Spleen (tissue), 11 donors: ENCODE results near the gene USP15. TPM values are rescaled to one million over a fixed set of nuclear protein-coding genes. Genes with fewer than 3 reads are reported as not detected.

Experiments
- DNase-seq: peaks from one replicate; pipeline ENCODE4 v3.0.0-alpha.2; 2020
- H3K27ac ChIP-seq, 8 donors: fragments of 200-600 bp; sonication (generic) in 7 of 8; 1 replicate in 4 of 8; 2 replicates in 4 of 8; pipeline versions ENCODE4 v1.5.0 to v1.8.0; 2016 to 2021; ENCODE audit warnings: inconsistent platforms in 4 of 8, mild to moderate bottlenecking in 4 of 8, moderate library complexity in 1 of 8
- H3K27me3 ChIP-seq, 7 donors: fragments of 200-600 bp; sonication (generic) in 6 of 7; replicated peaks in 1 of 7; 1 replicate in 4 of 7; 2 replicates in 3 of 7; pipeline versions ENCODE4 v1.5.0 to v1.8.0; 2016 to 2021; ENCODE audit warnings: inconsistent platforms in 3 of 7, mild to moderate bottlenecking in 1 of 7
- H3K36me3 ChIP-seq, 6 donors: fragments of 200-600 bp; sonication (generic) in 5 of 6; 1 replicate in 4 of 6; 2 replicates in 2 of 6; pipeline versions ENCODE4 v1.5.0 to v1.8.0; 2016 to 2021; ENCODE audit warnings: inconsistent platforms in 2 of 6
- H3K4me1 ChIP-seq, 6 donors: fragments of 200-600 bp; sonication (generic) in 5 of 6; 1 replicate in 3 of 6; 2 replicates in 3 of 6; pipeline versions ENCODE4 v1.5.0 to v1.8.0; 2016 to 2021; ENCODE audit warnings: inconsistent platforms in 3 of 6
- H3K4me3 ChIP-seq, 8 donors: fragments of 200-600 bp; sonication (generic) in 7 of 8; 1 replicate in 4 of 8; 2 replicates in 4 of 8; pipeline versions ENCODE4 v1.5.0 to v1.8.0; 2016 to 2021; ENCODE audit warnings: inconsistent platforms in 4 of 8, mild to moderate bottlenecking in 4 of 8, moderate library complexity in 2 of 8
- H3K9me3 ChIP-seq, 8 donors: fragments of 200-600 bp; sonication (generic) in 7 of 8; 1 replicate in 4 of 8; 2 replicates in 4 of 8; pipeline versions ENCODE4 v1.5.0 to v1.8.0; 2016 to 2021; ENCODE audit warnings: inconsistent platforms in 4 of 8
- POLR2A ChIP-seq, 3 donors: fragments of 450-650 bp; IDR thresholded peaks; one replicate each; pipeline ENCODE4 v1.5.1; 2017; ENCODE audit warnings: antibody characterized with exemption in 3 of 3, mild to moderate bottlenecking in 1 of 3
- POLR2AphosphoS5 ChIP-seq, 3 donors: sonication (generic); formaldehyde crosslinking; IDR thresholded peaks; one replicate each; pipeline ENCODE4 v1.5.1; 2017; ENCODE audit warnings: antibody characterized with exemption in 3 of 3
- WGBS, 5 donors: extraction: QIAGEN DNeasy Blood & Tissue Kit in 3 of 5; methylation state at CpG; one replicate each; pipeline versions ENCODE4 v1.1.5 to v1.1.7; 2013 to 2018; 5-methylcytosine and 5-hydroxymethylcytosine counted together
- intact Hi-C: fragments of 100-400 bp; cut with DNase I; formaldehyde crosslinking; loops from one replicate; pipeline ENCODE4 v1.15.0; 2023; ENCODE audit warnings: low total_unique reads
- polyA plus RNA-seq, 3 donors: library from polyadenylated mRNA; stranded (reverse); fragments of 200-250 nt; gene quantifications; one replicate each; pipeline ENCODE4 v1.2.1, GENCODE V29; 2013
- total RNA-seq, 7 donors: library from RNA; depleted of rRNA in 3 of 7; stranded (reverse); fragments of >200 nt in 3 of 7; fragmentation: NEBNext Ultra II Directional in 4 of 7; extraction: Animal tissue kit (Norgen Biotek cat#: 25700) in 4 of 7; gene quantifications; one replicate each; pipeline versions ENCODE4 v1.1.0 to v1.2.1, GENCODE V29; 2016 to 2021
- TF ChIP-seq, protein P1 (sequence below), 11 experiments: fragments of 200-600 bp in 7 of 11; fragments of 450-650 bp in 4 of 11; sonication (generic) in 4 of 11; IDR thresholded peaks in 8 of 11; conservative IDR thresholded peaks in 3 of 11; 1 replicate in 7 of 11; 2 replicates in 4 of 11; pipeline versions ENCODE4 v1.4.0 to v1.8.0; 2016 to 2021; ENCODE audit warnings: antibody characterized with exemption in 11 of 11, inconsistent platforms in 4 of 11, mild to moderate bottlenecking in 1 of 11
- donor health status: healthy with polysubstance abuse.
- donor health status: DM: no; HTN: no; CAD: no; lungs with moderate emphysema.
- donor health status: DM: no; HTN: no; CAD: no.
- donor health status: Bipolar disorder and iron deficiency.
- donor health status: healthy.
- donor health status: DM: no; HTN: no; CAD: no.
- donor health status: DM: yes; HTN: yes; CAD: no.

Gene USP15
- total and polyA plus RNA-seq, 10 donors: 65.3 to 288 (median 162) TPM

DNA sequence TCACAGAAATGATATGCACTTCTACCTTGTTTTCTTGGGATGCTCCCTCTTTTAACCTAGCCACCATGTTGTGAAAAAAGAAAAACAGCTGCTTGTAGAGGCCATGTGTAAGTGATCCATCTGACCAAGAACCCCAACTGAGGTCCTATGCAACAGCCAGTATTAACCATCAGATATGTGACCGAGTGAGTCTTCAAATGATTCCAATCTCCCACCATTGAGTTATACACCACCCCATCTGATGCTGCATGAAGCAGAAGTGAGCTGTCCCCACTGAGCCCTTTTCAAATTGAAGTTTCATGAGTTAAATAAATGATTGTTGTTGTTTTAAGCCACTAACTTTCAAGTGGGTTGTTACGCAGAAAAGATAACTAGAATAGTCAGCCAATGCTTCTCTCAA is 20.6 kb upstream of the USP15 start:
- Histone ChIP-seq H3K27me3 (no peaks in the 10 kb centered on the region), H3K27ac (no peak overlapping the region), H3K9me3 (peaks cover 0 to 18% (median 13%) of the 10 kb centered on the region in 8 donors), H3K36me3 (no peaks in the 10 kb centered on the region), H3K4me3 (no peak overlapping the region), H3K4me1 (no peaks in the 10 kb centered on the region)
- intact Hi-C loops: no loop called here
- 91 to 97% (median 95%) methylated on average over 2 of the region's 2 CpGs for WGBS, 5 donors
- no peak for DNase-seq
- no peak for TF ChIP-seq POLR2A (IDR thresholded peaks at IDR 0.05)
- TF ChIP-seq POLR2AphosphoS5 (IDR thresholded peaks at IDR 0.05): no peak
- TF ChIP-seq, protein P1, sequence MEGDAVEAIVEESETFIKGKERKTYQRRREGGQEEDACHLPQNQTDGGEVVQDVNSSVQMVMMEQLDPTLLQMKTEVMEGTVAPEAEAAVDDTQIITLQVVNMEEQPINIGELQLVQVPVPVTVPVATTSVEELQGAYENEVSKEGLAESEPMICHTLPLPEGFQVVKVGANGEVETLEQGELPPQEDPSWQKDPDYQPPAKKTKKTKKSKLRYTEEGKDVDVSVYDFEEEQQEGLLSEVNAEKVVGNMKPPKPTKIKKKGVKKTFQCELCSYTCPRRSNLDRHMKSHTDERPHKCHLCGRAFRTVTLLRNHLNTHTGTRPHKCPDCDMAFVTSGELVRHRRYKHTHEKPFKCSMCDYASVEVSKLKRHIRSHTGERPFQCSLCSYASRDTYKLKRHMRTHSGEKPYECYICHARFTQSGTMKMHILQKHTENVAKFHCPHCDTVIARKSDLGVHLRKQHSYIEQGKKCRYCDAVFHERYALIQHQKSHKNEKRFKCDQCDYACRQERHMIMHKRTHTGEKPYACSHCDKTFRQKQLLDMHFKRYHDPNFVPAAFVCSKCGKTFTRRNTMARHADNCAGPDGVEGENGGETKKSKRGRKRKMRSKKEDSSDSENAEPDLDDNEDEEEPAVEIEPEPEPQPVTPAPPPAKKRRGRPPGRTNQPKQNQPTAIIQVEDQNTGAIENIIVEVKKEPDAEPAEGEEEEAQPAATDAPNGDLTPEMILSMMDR (IDR thresholded peaks at IDR 0.05 in 8 of 11, conservative IDR thresholded peaks at IDR 0.05 in 3 of 11): no peak

DNA sequence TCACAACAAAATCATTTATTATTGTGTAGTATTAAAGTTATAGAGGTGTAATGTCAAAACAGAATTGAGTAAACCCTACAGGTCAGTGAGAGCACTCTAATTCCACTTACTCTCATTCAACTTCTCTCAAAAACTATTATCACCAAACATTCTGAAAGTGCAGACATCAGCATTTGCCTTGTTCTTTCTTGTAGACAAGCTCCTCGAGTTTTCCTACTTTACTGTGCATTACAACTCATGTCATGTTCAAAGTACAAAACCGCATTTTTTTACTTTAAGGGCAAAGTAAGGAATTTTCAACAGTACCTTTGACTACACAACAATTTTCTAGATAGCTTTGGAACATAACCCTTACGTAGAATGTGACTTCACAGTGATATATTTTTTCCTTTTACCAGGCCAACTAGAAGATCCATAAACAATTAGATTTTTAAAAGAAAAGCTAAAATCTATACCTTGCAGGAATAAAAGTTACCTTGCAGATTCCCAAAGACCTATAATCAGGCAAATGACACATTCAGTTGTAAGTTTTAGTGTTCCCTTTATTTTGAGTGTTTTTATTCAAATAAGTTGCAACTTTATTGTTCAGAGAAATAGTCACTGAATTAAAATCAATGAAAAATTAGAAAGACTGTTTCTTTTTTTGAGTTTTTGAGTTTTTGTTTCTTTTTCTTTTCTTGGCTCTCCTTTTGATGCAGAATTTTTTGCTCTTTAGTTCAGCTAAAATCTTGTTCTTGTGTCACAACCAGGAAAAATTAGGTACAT is 12.7 kb upstream of the USP15 start:
- no peaks in the 10 kb centered on the region for H3K9me3 ChIP-seq
- intact Hi-C loops: no loop called here
- no peaks in the 10 kb centered on the region for H3K27me3 ChIP-seq
- peaks cover 0 to 34% (median 12%) of the 10 kb centered on the region in 6 donors for H3K4me1 ChIP-seq
- TF ChIP-seq, protein P1 (IDR thresholded peaks at IDR 0.05 in 8 of 11, conservative IDR thresholded peaks at IDR 0.05 in 3 of 11): no peak
- TF ChIP-seq POLR2AphosphoS5 (IDR thresholded peaks at IDR 0.05) (no peak), POLR2A (IDR thresholded peaks at IDR 0.05) (no peak)
- 88 to 96% (median 89%) methylated on average over 3 of the region's 3 CpGs for WGBS, 5 donors
- no peak overlapping the region for H3K27ac ChIP-seq
- H3K4me3 ChIP-seq: no peak overlapping the region
- no peaks in the 10 kb centered on the region for H3K36me3 ChIP-seq
- DNase-seq: no peak

DNA sequence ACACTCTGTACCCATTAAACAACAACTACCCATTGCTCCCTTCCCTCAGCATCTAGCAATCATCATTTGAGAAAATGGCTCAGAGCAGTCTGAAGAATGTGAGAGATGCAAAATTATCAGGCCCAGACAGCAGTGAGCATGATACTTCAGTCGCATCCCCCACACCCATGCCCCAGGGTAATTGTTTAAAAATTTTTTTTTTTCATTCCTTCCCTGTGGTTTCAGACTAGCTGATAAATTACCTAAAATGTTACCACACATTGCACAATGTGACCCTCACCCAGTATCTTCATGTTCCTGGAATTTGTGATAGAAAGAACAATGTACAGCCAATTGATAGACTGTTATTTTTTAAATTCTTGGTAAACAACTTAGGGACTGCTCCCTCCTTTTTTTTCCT is 11.3 kb upstream of the USP15 start:
- H3K4me3 ChIP-seq: no peak overlapping the region
- intact Hi-C loops: no loop called here
- H3K27me3 ChIP-seq: no peaks in the 10 kb centered on the region
- H3K9me3 ChIP-seq: no peaks in the 10 kb centered on the region
- TF ChIP-seq POLR2A (IDR thresholded peaks at IDR 0.05) (no peak), POLR2AphosphoS5 (IDR thresholded peaks at IDR 0.05) (no peak)
- TF ChIP-seq, protein P1 (IDR thresholded peaks at IDR 0.05 in 8 of 11, conservative IDR thresholded peaks at IDR 0.05 in 3 of 11): no peak
- peak overlapping the region in 2 of 8 donors; percentile 25 to 83 for H3K27ac ChIP-seq
- DNase-seq: no peak
- peaks cover 0 to 34% (median 12%) of the 10 kb centered on the region in 6 donors for H3K4me1 ChIP-seq
- no peaks in the 10 kb centered on the region for H3K36me3 ChIP-seq
- WGBS, 5 donors: 52 to 88% (median 76%) methylated on average over 1 of the region's 1 CpG

DNA sequence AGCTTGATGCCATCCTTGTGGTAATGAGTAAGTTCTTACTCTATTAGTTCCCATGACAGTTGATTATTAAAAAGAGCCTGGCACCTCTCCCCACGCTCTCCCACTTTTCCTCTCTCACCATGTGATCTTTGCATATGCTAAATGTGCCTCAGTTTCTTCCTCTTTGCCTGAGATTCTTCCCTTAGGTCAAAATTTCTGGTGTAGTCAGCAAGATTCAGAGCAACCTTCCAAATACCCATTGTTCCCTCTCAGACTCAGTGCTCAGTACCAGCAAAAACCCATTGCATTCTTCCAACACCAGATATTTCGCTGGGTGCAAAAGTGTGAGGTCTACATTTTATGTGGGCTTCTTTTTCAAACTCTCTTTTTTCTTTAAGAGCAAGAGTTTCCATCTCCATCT is 10.8 kb upstream of the USP15 start:
- no peak overlapping the region for H3K4me3 ChIP-seq
- no peak for DNase-seq
- intact Hi-C loops: no loop called here
- H3K9me3 ChIP-seq: no peaks in the 10 kb centered on the region
- peak overlapping the region in 2 of 8 donors; percentile 25 to 83 for H3K27ac ChIP-seq
- H3K36me3 ChIP-seq: no peaks in the 10 kb centered on the region
- H3K27me3 ChIP-seq: no peaks in the 10 kb centered on the region
- peaks cover 0 to 34% (median 12%) of the 10 kb centered on the region in 6 donors for H3K4me1 ChIP-seq
- 89 to 95% (median 92%) methylated on average over 2 of the region's 2 CpGs for WGBS, 5 donors
- TF ChIP-seq, protein P1 (IDR thresholded peaks at IDR 0.05 in 8 of 11, conservative IDR thresholded peaks at IDR 0.05 in 3 of 11): no peak
- TF ChIP-seq POLR2A (IDR thresholded peaks at IDR 0.05) (no peak), POLR2AphosphoS5 (IDR thresholded peaks at IDR 0.05) (no peak)
